Endothelial cell of umbilical vein (primary cell): ENCODE measurements around the gene NANS. TPM values are rescaled to one million over a fixed set of nuclear protein-coding genes. Genes with fewer than 3 reads are reported as not detected.

Experiments
- BruUV-seq: library from RNA; stranded (reverse); fragments of 400-500 nt; replicated peaks from 2 replicates; lab custom pipeline; 2021; lab: Mats Ljungman, UMichigan
- CTCF ChIA-PET: fragments of 300-600, 350-600 bp; sonication (Branson Sonifier 250); formaldehyde crosslinking; loops from one replicate; lab custom pipeline; 2021; ENCODE audit warnings: antibody characterized with exemption, inconsistent platforms; lab: Charles Lee
- POLR2A ChIA-PET: fragments of 300-600, 350-600 bp; sonication (Branson Sonifier 250); formaldehyde crosslinking; loops from one replicate; lab custom pipeline; 2021; ENCODE audit warnings: antibody characterized with exemption, inconsistent platforms; lab: Charles Lee
- DNase-seq: peaks from one replicate; pipeline ENCODE4 v3.0.0-alpha.2; 2011; ENCODE audit warnings: low read depth, low spot score
- FAIRE-seq: peaks from 2 replicates; lab custom pipeline; 2011; peaks lifted over from hg19 to GRCh38; lab: Jason Lieb, UNC
- H2AFZ ChIP-seq: 2 replicates; pipeline ENCODE4 v1.6.0; 2012; ENCODE audit warnings: low read depth, low read length, control low read depth, inconsistent platforms
- H3K27ac ChIP-seq: 2 replicates; pipeline ENCODE4 v1.5.1; 2011; ENCODE audit warnings: low read depth, mild to moderate bottlenecking, control low read depth, low read length, moderate library complexity; ENCODE audit not compliant: insufficient read depth
- H3K27me3 ChIP-seq, 2 experiments: 2 replicates each; pipeline versions ENCODE4 v1.6.0 to v1.6.1; 2011; ENCODE audit warnings: low read length in 2 of 2, mixed read lengths in 1 of 2; ENCODE audit not compliant: control insufficient read depth in 2 of 2, insufficient read depth in 2 of 2
- H3K36me3 ChIP-seq, 2 experiments: 2 replicates in 1 of 2; 3 replicates in 1 of 2; pipeline ENCODE4 v1.5.1; 2011; ENCODE audit warnings: low read length in 2 of 2, mild to moderate bottlenecking in 1 of 2, moderate library complexity in 1 of 2; ENCODE audit not compliant: control insufficient read depth in 2 of 2, insufficient read depth in 2 of 2; ENCODE audit errors: extremely low read depth in 1 of 2
- H3K4me1 ChIP-seq: 3 replicates; pipeline ENCODE4 v1.5.1; 2011; ENCODE audit warnings: mild to moderate bottlenecking, low read length; ENCODE audit not compliant: control insufficient read depth, insufficient read depth; ENCODE audit errors: extremely low read depth
- H3K4me2 ChIP-seq: 2 replicates; pipeline ENCODE4 v1.6.1; 2011; ENCODE audit warnings: low read length, control low read depth, mixed read lengths; ENCODE audit not compliant: insufficient read depth
- H3K4me3 ChIP-seq, 3 experiments: fragments of 200-600 bp in 1 of 3; sonication (generic), shearing (Covaris generic) in 1 of 3; replicated peaks in 1 of 3; 2 replicates each; pipeline ENCODE4 v1.5.1; 2011 to 2016; ENCODE audit warnings: control low read depth in 3 of 3, low read length in 3 of 3, mild to moderate bottlenecking in 2 of 3, inconsistent platforms in 1 of 3, low read depth in 1 of 3, moderate library complexity in 1 of 3; ENCODE audit not compliant: insufficient read depth in 1 of 3
- H3K79me2 ChIP-seq: 2 replicates; pipeline ENCODE4 v1.6.0; 2012; ENCODE audit warnings: low read length, inconsistent platforms; ENCODE audit not compliant: control insufficient read depth, insufficient read depth
- H3K9ac ChIP-seq: replicated peaks from 2 replicates; pipeline ENCODE3; 2011; ENCODE audit warnings: low read length, control low read depth; ENCODE audit not compliant: insufficient read depth; ENCODE audit errors: extremely low read depth
- H3K9me1 ChIP-seq: replicated peaks from 3 replicates; pipeline ENCODE4 v1.6.0; 2011; ENCODE audit warnings: mild to moderate bottlenecking, low read length; ENCODE audit not compliant: control insufficient read depth, insufficient read depth; ENCODE audit errors: extremely low read depth
- H3K9me3 ChIP-seq: replicated peaks from 2 replicates; pipeline ENCODE4 v1.5.1; 2012; ENCODE audit warnings: low read length, inconsistent platforms; ENCODE audit not compliant: control insufficient read depth, insufficient read depth
- H4K20me1 ChIP-seq: replicated peaks from 2 replicates; pipeline ENCODE3; 2011; ENCODE audit warnings: mild to moderate bottlenecking, low read length; ENCODE audit not compliant: control insufficient read depth, insufficient read depth; ENCODE audit errors: extremely low read depth
- EZH2 ChIP-seq: IDR thresholded peaks from 2 replicates; pipeline ENCODE4 v1.6.1; 2012; ENCODE audit warnings: borderline replicate concordance, low read depth, mild to moderate bottlenecking, moderate library complexity, low read length, inconsistent platforms; ENCODE audit not compliant: severe bottlenecking
- FOS ChIP-seq: IDR thresholded peaks from 2 replicates; pipeline ENCODE4 v1.6.1; 2011; ENCODE audit warnings: mild to moderate bottlenecking, low read length, moderate library complexity, borderline replicate concordance; ENCODE audit not compliant: insufficient read depth
- GATA2 ChIP-seq: IDR thresholded peaks from 2 replicates; pipeline ENCODE4 v1.7.0; 2011; ENCODE audit warnings: low read depth, mild to moderate bottlenecking, moderate library complexity, mixed read lengths, low read length; ENCODE audit not compliant: insufficient read length, insufficient read depth
- JUN ChIP-seq: IDR thresholded peaks from 2 replicates; pipeline ENCODE4 v1.6.1; 2011; ENCODE audit warnings: borderline replicate concordance, low read depth; ENCODE audit not compliant: insufficient read length, insufficient read depth
- MYC ChIP-seq: IDR thresholded peaks from one replicate; pipeline ENCODE4 v1.6.1; 2011; ENCODE audit warnings: mild to moderate bottlenecking, low read depth, low read length
- POLR2A ChIP-seq: IDR thresholded peaks from 2 replicates; pipeline ENCODE4 v1.6.1; 2012; ENCODE audit warnings: low read depth, mild to moderate bottlenecking, control low read depth, low read length
- POLR2AphosphoS5 ChIP-seq: IDR thresholded peaks from 2 replicates; pipeline ENCODE4 v1.6.1; 2012; ENCODE audit warnings: low read depth, mild to moderate bottlenecking, control low read depth, low read length, moderate library complexity; ENCODE audit not compliant: insufficient read depth
- dilution Hi-C: fragments of 300-500 bp; cut with MboI; formaldehyde crosslinking; loops from one replicate; pipeline ENCODE4 v1.15.0; 2019; ENCODE audit warnings: low sequenced_read_pairs; ENCODE audit not compliant: extremely low pct_ligation_motif_present
- intact Hi-C: fragments of 100-400 bp; cut with micrococcal nuclease; formaldehyde crosslinking; loops from one replicate; pipeline ENCODE4 v1.10.0; 2022
- polyA plus RNA-seq, 4 experiments: library from polyadenylated mRNA; depleted of rRNA in 3 of 4; stranded (reverse) in 3 of 4; unstranded in 1 of 4; fragments of >200 nt; gene quantifications; 2 replicates each; pipeline versions ENCODE4 v1.2.1 to v1.2.3, GENCODE V29; 2011 to 2012; ENCODE audit warnings: missing spikeins in 1 of 4
- total RNA-seq: library from RNA; stranded (reverse); gene quantifications from 2 replicates; pipeline ENCODE4 v1.2.3, GENCODE V29; 2021
- TF ChIP-seq, protein P1 (sequence below): IDR thresholded peaks from 2 replicates; pipeline ENCODE4 v1.6.1; 2011; ENCODE audit not compliant: insufficient read depth, insufficient read length
- TF ChIP-seq, protein P2 (sequence below), 2 donors: IDR thresholded peaks; 1 replicate in 1 of 2; 2 replicates in 1 of 2; pipeline ENCODE4 v1.5.1; 2011; ENCODE audit warnings: low read length in 2 of 2, mild to moderate bottlenecking in 2 of 2, moderate library complexity in 2 of 2, control low read depth in 1 of 2, inconsistent platforms in 1 of 2, low read depth in 1 of 2; ENCODE audit not compliant: insufficient read depth in 1 of 2; ENCODE audit errors: extremely low read depth in 1 of 2

Gene NANS
- total and polyA plus RNA-seq, 2 donors (not counting 3 experiments of a cell fraction or from before 2014, with no cell fraction given), result 85.1 to 108 TPM

DNA sequence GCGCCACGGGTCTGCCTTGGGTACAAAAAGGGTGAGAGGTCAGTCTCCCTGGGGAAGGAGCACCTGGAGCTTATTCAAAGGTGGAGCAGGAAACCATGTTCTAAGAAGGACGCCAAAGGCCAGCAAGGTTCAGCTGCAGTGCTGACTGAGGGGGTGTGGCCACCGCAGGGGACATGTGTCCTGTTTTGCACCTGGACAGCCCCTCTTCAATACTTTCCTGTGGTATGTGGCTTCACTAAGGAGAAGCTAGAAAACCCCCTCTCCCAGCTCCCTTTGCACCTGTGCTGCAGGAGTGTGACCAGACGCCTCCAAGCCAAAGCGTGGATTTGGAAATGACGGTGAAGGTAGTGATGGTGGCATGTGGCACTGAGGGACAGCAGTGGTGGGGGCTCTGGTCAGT, 38.9 kb downstream of the NANS start:
- intact Hi-C loops (no loop called here), dilution Hi-C loops (no loop called here)
- H2AFZ ChIP-seq, result no peak overlapping the region
- ChIA-PET POLR2A (no interaction called here), CTCF (no interaction called here)
- BruUV-seq, result no TSS peak
- H3K4me3 ChIP-seq, result no peak overlapping the region
- no peak overlapping the region for H3K27ac ChIP-seq
- H4K20me1 ChIP-seq, result no peaks in the 10 kb centered on the region
- H3K79me2 ChIP-seq, result no peaks in the 10 kb centered on the region
- H3K9me3 ChIP-seq, result no peaks in the 10 kb centered on the region
- TF ChIP-seq, protein P1, sequence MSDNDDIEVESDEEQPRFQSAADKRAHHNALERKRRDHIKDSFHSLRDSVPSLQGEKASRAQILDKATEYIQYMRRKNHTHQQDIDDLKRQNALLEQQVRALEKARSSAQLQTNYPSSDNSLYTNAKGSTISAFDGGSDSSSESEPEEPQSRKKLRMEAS, result no peak
- TF ChIP-seq POLR2A, result no peak
- no peak for TF ChIP-seq JUN
- no peak for TF ChIP-seq FOS
- no peak for TF ChIP-seq MYC
- TF ChIP-seq GATA2, result no peak
- TF ChIP-seq, protein P2, sequence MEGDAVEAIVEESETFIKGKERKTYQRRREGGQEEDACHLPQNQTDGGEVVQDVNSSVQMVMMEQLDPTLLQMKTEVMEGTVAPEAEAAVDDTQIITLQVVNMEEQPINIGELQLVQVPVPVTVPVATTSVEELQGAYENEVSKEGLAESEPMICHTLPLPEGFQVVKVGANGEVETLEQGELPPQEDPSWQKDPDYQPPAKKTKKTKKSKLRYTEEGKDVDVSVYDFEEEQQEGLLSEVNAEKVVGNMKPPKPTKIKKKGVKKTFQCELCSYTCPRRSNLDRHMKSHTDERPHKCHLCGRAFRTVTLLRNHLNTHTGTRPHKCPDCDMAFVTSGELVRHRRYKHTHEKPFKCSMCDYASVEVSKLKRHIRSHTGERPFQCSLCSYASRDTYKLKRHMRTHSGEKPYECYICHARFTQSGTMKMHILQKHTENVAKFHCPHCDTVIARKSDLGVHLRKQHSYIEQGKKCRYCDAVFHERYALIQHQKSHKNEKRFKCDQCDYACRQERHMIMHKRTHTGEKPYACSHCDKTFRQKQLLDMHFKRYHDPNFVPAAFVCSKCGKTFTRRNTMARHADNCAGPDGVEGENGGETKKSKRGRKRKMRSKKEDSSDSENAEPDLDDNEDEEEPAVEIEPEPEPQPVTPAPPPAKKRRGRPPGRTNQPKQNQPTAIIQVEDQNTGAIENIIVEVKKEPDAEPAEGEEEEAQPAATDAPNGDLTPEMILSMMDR (IDR thresholded peaks at IDR 0.05; ENCODE audit: extremely low read depth in 1 of 2, insufficient read depth in 1 of 2, low read depth in 1 of 2, low read length in 2 of 2), result no peak
- no peak for TF ChIP-seq EZH2
- TF ChIP-seq POLR2AphosphoS5, result no peak
- no peak overlapping the region for H3K4me2 ChIP-seq
- no peaks in the 10 kb centered on the region for H3K36me3 ChIP-seq
- H3K4me1 ChIP-seq, result no peaks in the 10 kb centered on the region
- no peaks in the 10 kb centered on the region for H3K9me1 ChIP-seq
- H3K27me3 ChIP-seq, result no peaks in the 10 kb centered on the region
- no peak for DNase-seq
- no peak overlapping the region for H3K9ac ChIP-seq
- no peak for FAIRE-seq
